ENCODE data around the gene VANGL2. TPM values are rescaled to one million over a fixed set of nuclear protein-coding genes. Genes with fewer than 3 reads are reported as not detected.
"Not testable (repeated sequence)": the region's sequence is repeated elsewhere in the genome, so short reads cannot be mapped to it uniquely, and the experiment has no call there.

The VANGL2 gene
- total RNA-seq, 1 experiment from 2014 or later: 0.02 TPM

GRCh38 chr1:160369087-160369486 lies 31.3 kb upstream of the VANGL2 start:
- DNase-seq (ENCODE audit: extremely low read depth, low read depth): no peak

- DNase-seq (ENCODE audit: extremely low read depth, low read depth): no peak
Measured at GRCh38 chr1:160370561-160371345, 29.6 kb upstream of the VANGL2 start.

GRCh38 chr1:160371346-160371631 lies 29.1 kb upstream of the VANGL2 start:
- DNase-seq (ENCODE audit: extremely low read depth, low read depth): no peak

GRCh38 chr1:160371756-160372155 lies 28.6 kb upstream of the VANGL2 start:
- DNase-seq (ENCODE audit: extremely low read depth, low read depth): no peak

- DNase-seq (ENCODE audit: extremely low read depth, low read depth): no peak
Measured at GRCh38 chr1:160373696-160374095, 26.7 kb upstream of the VANGL2 start.

GRCh38 chr1:160374306-160375110 lies 25.9 kb upstream of the VANGL2 start:
- DNase-seq (ENCODE audit: extremely low read depth, low read depth): no peak

GRCh38 chr1:160375788-160376524 lies 24.4 kb upstream of the VANGL2 start:
- no peak for DNase-seq (ENCODE audit: extremely low read depth, low read depth)

GRCh38 chr1:160376525-160377131 lies 23.7 kb upstream of the VANGL2 start:
- DNase-seq (ENCODE audit: extremely low read depth, low read depth): peak; percentile 73

GRCh38 chr1:160377585-160378206 lies 22.7 kb upstream of the VANGL2 start:
- no peak for DNase-seq (ENCODE audit: extremely low read depth, low read depth)

- DNase-seq (ENCODE audit: extremely low read depth, low read depth): not testable (repeated sequence)
Measured at GRCh38 chr1:160384812-160385211, 15.6 kb upstream of the VANGL2 start.

- not testable (repeated sequence) for DNase-seq (ENCODE audit: extremely low read depth, low read depth)
Measured at GRCh38 chr1:160388406-160388805, 12.0 kb upstream of the VANGL2 start.

- DNase-seq (ENCODE audit: extremely low read depth, low read depth): no peak
Measured at GRCh38 chr1:160394673-160395072, 5.7 kb upstream of the VANGL2 start.

- no peak for DNase-seq (ENCODE audit: extremely low read depth, low read depth)
Measured at GRCh38 chr1:160397651-160398050, 2.7 kb upstream of the VANGL2 start.

GRCh38 chr1:160398823-160399222 lies 1.5 kb upstream of the VANGL2 start:
- no peak for DNase-seq (ENCODE audit: extremely low read depth, low read depth)

GRCh38 chr1:160399544-160400222 lies 681 bp upstream of the VANGL2 start:
- no peak for DNase-seq (ENCODE audit: extremely low read depth, low read depth)

GRCh38 chr1:160400646-160401486 lies 502 bp downstream of the VANGL2 start:
- no peak for DNase-seq (ENCODE audit: extremely low read depth, low read depth)

- no peak for DNase-seq (ENCODE audit: extremely low read depth, low read depth)
Measured at GRCh38 chr1:160401487-160401805, 1.1 kb downstream of the VANGL2 start.

- no peak for DNase-seq (ENCODE audit: extremely low read depth, low read depth)
Measured at GRCh38 chr1:160402001-160402795, 1.8 kb downstream of the VANGL2 start.
